GM18858 (cell line): ENCODE results near the gene HHAT.

Experiments
- ATAC-seq: cut with Tn5 transposase; IDR thresholded peaks from one replicate; pipeline ENCODE4 v1.9.1; 2021; ENCODE audit not compliant: unreplicated experiment

Gene HHAT

DNA sequence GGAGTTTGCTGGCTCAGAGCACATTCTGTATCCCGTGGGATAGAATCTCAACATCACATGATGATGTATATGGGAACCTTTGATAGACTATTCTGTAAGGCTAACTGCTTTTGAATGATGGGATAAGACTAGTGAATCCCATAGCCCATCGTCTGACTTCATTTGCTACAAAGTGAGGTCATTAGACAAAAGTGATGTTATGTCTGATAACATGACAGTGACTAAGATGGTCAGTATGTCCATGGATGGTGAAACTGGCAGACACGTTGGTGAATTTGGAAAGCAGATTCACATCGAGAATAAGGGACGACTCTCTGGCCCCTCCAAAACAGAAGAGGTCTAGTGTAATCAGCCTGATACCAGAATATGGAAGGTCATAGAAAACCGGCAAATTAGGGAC, 108.4 kb downstream of the HHAT start:
- no peak for ATAC-seq

DNA sequence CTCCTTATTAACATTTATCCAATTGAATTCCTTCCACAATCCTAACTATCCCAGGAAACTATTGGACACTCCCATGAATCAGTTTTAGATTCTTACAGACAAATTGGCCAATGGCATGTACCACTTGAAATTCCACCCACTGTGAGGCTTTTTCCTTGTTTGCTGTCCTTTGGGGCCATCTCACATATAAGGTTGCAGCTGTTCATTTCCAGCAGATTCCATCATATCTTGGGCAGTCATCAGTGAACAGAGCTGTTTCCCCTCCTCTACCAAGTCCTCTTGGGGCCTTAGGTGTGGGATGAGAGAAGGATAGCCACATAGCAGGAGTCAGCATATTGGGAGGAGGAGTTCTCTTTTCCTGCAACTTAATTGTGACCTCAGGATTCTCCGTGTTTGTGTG, 109.1 kb downstream of the HHAT start:
- ATAC-seq: no peak

DNA sequence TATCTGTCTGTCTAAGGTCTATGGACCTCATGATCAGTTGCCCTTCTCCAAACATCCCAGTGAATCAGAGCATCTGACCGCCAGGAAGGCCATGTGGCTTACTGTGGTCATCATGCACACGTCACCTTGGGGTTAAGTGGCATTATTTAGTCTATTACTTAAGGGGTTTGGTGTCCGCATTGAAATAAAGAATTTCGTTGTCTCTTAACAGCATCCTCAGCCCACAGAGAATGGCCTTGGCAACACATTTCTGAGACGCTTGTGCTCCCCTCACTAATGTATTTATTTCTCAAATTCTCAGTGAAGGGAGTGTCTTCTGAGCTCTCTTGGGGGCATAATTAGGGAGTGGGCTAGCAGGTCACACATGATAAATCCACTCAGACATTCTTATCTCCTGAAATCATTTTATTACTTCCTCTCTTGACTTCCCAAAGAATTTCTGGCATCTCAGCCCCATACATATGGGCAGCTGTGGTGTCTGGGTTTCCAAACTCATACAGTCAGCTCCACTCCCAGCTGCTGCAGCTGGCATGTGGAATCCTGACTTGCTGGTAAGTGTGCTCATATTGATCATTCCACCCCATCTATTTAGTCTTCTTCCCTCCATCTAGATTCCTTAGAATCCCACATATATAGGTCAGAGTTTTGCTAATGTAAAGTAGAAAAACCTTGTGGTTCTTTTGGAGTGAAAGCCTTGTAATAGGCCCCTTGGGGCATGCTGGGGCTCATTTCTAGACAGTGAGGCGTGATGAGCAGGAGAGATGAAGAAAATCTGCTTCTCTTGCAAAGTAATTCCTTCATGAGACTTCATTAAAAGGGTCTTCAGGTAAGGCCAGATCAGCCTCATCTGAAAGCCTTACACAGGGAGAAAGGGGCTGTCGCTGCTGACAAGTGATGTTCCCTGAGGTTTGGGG, 110.5 kb downstream of the HHAT start:
- no peak for ATAC-seq

DNA sequence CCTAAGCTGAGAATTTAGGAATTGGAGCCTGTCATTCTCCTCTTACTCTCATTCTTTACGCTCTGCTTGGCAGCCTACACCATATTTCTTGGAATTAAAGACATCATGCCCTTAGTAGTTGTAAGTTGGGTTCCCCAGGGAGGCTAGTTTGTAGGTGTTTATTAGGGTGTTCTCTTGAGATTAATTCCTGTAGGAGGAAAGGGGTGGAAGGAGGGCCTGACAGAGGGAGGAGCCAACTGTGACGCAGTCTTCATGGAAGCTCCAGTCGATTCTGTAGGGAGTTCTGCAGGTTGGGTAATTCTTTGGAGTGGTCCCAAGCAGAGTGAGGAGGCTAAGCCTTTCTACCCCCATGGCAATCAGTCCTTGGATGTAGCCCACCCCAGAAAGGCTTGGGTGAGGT, 111.4 kb downstream of the HHAT start:
- no peak for ATAC-seq

DNA sequence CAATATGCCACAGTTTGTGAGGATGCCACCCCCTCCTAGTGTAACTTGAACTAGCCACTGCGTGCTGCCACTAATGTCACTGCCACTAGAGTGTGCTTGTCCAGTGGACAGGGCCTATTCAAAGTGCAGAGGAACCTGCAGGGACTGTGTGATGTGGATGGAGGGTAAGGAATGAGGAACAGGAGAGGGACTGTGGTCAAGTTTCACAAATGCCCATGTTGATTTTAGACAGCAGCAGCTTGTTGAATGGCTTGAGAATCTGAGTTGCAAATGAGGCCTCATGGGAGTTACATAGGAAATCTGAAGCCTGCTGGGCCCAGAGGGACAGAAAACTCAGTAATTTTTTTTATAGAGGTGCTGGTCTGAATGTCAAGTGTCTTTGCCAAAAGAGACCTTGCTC, 112.3 kb downstream of the HHAT start:
- ATAC-seq: no peak

DNA sequence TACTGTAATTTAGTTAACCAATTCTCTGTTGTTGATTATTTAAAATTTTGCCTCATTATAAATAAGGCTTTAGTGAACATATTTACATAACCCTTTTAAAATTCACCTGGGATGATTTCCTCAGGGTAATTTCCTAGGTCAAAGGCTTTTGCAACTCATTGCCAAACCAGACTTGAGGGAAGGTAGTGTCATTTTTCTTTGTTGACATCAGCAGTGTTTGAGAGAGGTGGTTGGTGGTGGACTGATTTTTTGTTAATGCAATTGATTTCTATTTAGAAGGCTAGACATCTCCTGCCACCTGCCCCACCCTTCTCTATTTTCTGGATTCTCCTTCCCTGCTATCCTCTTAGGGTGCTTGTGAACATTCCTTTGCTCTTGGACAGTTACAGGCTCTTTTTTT, 116.8 kb downstream of the HHAT start:
- ATAC-seq: no peak

DNA sequence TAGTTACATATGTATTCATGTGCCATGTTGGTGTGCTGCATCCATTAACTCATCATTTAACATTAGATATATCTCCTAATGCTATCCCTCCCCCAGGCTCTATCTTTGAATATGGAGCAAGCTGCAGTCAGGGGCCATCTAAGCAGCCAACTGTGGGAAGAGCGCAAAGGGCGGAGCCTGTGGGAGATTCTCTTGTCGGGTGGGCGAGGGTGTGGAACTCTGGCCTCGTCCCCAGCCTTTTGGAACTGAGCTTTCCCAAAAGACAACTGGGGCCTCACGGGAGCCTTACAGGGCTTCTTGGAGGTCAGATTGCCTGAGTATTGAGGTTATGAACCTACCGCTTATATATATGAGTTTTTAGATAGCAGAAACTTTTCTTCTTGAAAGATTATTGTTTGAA, 117.2 kb downstream of the HHAT start:
- no peak for ATAC-seq

DNA sequence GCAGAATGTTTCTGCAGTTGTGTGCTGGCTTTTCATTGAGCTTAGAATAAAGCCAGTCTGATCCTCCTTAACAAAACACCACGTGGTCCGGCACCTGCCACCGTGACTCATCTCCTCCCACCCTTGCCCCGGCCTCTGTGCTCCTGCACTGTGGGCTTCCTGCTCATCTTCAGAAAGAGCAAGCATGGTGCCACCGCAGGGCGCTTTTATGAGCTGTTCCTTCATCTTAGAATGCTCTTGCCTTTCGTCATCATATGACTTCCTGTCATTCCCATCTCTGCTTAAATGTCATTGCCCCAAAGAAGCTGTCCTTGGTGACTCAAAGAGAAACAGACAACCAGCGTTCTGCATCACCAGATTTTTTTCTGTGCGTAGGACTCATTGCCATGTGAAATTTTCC, 117.8 kb downstream of the HHAT start:
- no peak for ATAC-seq

DNA sequence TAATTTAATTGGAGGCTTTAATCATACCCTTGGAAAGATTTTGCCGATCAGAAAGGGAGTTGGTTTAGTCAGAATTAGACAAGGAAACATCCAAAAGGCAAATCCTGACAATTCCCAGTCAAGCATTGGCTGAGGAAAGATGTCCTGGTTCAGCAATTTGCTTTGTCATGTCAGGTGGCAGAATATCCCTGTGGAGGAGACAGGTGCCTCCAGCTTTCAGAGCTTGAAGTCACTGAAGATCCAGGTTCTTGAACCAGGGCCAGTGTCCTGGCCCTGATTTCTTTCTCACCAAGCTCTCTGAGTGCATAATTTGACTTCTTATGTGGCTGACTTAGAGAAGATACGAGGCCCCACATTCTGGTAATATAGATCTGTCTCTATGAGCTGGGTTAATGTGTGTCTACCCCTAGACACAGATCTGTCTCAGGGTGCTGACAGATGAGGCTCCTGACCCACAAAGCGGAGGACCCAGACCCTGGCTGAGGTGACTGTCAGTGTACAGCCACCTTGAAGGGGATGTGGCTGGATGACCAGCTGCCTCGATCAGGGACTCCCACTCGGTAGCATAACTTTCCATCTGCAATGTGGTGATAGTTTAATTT, 118.9 kb downstream of the HHAT start:
- ATAC-seq: no peak

DNA sequence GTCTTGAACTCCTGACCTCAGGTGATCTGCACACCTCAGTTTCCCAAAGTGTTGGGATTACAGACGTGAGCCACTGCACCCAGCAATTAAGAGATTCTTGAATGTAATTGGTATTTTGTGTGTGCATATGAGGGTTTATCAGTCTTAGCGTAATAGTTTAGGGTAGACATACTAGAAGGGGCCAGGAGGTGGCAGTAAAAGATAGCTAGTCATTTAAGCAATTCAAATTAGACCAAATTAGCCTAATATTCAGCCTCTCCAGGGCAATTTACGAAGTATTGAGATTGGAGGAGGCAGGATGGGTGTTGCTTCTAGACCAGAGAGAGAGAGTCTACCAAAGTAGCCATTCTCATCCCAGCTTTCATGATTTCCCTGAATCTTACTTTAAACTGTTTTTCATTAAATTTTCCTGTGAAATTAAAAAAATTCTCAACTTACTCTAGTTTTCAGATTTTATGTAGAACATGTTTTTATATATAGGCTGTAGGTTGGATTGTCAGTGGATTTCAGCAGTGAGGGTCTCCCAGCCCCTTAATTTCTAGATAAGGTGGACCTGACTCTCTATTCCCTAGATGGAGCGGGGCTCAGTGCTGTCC, 119.7 kb downstream of the HHAT start:
- ATAC-seq: no peak

DNA sequence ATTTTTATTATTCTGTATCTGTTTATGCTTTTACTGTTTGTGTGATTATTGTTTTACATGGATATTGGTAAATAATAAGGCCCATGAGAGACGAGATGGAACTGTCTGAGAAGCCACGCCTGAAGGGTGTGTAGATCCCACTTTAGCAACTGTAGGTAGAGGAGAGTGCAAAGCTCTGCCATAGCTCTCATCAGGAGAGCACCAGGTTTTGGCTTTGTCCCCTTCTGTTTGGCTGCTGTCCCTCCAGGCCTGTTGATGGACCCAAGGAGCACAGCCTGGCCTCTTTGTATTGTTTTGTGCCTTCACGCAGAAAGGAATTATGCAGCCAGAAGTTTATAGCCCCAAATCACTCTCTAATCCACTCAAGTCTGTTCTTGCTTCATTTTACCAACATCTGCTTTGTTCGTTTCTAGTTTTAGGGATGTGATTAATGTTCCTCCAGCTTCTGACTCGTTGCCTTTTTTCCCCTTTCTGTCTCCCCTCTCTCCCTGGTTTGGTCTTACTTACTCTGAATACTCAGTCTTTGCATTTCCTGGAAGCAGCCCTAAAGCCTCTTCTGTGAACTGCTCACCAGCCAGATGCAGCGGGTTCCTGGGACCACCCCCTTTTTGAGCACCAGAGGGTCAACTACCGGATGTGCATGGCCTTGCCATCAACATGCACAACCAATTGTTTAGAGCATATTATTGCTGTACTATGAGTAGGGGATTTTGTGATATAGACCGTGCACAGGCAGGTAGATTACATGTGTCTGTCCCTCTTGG, 127.3 kb downstream of the HHAT start:
- no peak for ATAC-seq

DNA sequence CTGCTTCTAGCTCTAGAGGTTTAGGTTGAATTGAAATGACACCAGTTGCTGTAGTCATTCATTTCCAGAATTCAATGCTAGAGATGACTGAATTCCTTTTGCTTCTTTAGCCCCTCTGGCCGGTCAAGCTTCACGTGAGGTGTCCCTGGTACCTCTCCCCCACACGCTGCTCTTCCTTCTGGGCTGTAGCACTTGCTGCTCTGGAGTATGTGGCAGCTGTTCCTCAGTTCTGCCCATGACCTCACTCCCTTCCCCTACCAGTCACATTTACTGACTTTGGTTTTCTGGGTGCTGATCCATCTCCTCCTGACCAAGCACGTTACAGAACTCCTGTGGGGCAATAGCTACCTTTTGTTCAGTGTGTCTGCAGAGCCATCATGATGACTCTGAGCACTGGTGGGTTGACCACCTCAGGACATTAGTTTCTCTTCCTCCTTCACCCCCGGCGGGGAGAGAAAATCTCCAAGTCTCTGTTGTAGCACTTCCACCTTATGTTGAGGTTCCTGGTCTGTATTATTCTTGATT, 128.1 kb downstream of the HHAT start:
- ATAC-seq: no peak

DNA sequence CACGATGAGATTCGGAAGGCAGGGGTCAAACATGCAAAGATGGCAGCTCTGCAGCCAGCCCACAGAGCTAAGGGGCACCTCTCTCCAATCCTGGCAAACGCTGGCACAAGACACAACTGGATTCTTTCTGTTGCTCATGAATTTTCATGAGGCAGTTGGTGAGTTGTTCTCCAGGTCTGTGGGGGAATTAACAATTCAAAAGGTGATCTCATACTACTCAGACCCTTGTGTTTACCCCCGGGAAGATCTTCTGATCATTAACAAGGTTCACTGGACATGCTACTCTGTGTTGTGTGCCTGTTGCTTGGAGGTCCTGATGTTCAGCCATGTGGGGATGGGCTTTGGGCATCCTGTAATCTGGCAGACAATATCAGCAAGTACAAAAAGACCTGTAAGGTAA, 128.9 kb downstream of the HHAT start:
- no peak for ATAC-seq

DNA sequence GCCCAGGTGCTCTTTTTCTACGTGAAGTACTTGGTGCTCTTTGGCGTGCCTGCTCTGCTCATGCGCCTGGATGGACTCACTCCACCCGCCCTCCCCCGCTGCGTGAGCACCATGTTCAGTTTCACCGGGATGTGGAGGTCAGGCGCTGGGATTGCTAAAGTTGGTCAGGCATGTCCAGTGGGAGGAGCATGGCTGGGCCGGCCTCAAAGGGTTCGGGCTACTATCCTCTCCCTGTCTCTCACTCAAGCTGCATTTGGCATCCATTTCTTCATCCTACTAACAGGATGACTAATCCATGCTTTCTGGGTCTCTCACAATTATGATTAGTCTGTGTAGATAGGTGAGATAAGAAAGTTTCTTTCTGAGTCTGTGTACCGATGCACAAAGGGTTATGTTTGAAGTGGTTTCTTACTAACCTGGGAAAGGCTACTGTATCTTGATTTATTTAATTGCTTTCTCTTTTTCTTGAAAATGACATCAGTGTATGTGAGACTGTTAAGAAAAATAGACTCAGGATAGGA, 135.9 kb downstream of the HHAT start:
- no peak for ATAC-seq

DNA sequence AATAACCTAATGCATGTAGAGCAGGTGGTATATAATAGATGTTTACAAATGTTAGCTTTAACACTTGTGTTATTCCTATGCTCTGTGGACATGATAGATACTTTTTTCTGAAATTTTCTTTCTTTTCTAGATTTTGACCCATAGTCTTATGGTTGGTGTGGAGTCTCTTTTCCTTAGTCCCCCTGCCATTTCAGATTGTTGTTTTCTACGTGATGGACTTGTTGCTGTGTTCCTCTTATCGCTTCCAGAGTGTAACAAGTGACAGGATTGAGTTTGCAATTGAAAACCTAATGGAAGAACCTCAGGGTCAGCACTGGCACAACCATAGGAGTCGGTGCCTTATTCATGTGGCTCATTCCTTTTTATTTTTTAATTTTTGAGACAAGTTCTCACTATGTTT, 136.4 kb downstream of the HHAT start:
- no peak for ATAC-seq

DNA sequence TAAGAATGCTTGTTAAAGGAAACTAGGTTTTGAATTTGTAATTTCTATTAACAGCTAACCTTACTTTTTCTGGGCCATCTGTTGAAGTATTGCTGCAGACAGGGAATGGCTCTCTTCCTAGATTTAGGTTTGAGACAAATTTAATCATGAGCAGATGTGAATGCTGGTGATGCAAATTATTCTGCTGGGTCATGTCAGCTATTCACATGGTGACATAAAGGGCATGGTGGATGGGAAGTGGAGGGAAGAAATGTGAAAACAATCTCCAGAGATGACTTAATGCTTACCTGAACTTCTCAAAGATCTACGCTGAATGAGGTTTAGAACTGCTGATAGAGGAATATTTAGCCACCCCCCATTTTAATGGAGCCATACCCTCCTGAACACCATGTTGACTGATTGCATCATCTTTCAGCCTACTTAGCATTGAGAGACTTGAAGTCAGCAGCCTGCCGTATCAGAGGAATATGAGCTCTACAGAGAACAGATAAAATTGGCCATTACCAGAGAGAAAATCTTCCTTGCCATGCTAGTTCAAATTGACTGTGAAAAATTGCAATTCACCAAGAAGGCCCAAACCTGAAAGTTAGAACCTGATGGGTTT, 138.8 kb downstream of the HHAT start:
- ATAC-seq: no peak

DNA sequence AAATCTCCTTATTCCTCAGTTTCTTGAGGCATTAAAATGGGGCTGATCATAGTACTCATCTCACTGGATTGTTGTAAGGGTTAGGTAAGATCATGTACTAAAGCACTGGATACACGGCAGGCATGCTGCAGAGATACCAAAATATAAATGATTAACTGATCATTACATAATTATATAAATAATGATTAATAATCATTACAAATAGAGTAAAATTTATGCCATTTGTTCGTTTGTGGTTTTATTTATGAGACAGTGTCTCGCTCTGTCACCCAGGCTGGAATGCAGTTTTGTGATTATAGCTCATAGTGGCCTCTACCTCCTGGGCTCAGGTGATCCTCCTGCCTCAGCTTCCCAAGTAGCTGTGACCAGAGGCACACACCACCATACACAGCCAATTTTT, 140.7 kb downstream of the HHAT start:
- ATAC-seq: no peak

DNA sequence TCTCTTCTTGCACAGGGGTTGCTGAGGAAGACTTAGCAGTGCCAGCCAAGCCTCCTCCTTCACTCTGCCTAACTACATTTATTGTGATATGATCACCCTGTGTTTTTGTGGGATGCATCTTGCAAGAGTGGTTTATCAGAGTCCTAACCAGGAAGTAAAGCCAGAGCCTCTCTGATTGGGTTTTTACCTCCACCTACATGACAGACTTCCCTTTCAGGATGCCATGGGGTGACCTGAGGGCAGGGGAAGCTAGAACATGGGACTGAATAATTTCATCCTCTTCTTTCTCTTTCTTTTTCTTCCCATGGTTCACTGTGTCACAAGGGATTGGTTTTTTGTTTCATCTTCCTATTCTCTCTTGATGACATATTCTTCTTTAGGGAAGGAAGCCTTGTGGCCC, 146.6 kb downstream of the HHAT start:
- no peak for ATAC-seq

DNA sequence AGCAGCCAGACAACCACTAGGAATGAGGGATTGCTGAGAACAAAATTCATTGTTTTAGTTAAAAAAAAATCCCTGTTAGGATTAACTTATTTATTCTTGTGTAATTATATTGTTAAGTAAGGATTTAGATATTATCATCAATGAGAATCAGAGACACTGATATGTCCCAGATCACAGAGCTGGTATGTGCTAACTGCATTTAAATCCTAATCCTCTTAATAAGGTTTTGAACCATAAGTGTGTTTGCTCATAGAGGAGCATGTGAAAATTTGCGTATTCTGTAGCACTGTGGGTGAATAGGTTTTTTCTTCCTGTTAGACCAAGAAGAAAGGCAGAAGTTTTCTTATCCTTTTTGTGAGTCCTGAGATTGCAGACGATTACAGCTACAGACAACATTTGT, 147.1 kb downstream of the HHAT start:
- ATAC-seq: no peak

DNA sequence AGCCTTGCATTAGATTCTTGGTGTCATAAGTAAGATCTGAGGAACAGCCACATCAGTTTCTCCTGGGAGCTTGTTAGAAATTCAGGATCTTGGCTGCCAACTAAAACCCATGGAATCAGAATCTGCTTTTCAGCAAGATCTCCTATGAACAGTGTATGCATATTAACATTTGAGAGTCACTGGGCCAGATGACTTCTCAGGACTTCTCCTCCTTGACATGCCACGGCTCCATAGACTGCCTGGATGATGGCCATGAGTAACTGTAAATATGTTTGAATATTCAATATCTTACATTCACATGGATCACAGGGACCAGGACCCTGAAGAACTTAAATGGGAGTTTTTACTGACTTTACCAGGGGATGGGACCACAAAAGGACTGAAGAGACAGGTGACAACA, 148.0 kb downstream of the HHAT start:
- no peak for ATAC-seq
